Germinal center (tissue), 1 donor: ENCODE measurements around the gene FYCO1.

Source experiments
- DNase-seq: peaks from one replicate; pipeline ENCODE4 v3.0.0; 2012; ENCODE audit warnings: mixed read lengths, low spot score

FYCO1 gene

DNA sequence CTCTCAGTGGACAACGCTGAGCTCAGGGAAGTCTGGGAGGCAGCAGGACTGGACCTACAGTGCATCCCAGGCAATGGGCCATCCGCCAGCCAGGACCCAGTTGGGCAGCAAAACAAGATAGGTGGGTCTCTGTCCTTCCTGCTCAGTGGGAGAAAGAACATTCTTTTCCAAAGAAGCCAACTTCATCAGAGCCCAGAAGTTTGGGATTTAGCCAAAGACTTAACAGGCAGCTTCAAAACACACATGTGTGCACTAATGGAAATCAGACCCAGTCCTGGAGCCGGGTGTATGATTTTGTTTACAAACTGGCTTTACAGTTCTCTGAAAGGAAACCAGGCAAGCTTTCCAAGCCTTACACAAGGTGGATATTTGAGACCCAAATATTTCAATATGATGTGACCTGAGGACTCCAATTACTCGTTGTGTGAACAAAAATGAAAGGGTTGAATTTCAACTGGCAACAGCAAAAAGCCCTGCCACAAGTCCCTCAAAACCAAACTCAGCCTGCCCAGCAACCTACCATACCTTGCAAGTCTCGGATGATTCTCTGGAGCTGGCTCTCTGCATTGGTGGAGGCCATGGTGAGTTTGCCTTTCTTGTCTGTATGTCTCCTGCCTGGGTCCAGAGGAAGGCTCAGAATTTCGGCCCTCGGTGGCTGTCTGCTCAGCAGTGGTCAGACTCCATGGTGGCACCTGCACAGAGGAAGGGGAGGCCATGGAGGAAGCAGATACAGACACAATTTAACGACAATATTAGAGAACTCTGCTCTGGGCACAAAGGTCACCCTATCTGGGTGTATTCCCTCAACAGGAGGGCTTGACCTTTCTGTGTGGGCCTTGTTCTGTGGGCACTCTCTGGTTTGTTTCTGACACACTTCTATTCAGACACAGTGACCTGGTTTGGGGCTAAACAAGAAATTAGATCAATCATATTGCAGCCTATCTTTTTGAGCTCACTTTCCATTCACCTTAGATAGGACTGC lies 11.0 kb downstream of the FYCO1 start:
- DNase-seq = no peak

DNA sequence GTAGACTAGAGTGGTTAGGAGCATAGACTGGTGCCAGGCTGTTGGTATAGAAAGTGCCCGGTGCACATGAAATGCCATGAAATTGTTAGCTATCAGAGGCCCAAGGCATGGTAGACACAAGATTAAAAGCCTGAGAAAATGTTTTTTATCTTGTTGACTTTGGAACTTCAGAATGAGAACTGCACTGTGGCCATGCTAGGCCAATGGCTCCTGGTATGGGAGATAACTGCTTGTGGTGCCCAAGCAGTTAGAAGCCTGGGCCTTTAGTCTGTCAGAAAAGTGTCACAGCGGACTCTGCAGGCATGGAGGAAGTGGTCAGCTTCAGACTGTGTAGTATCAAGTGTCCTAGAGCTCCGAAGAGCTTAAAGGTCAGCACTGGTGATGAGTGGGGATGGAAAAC lies 11.9 kb downstream of the FYCO1 start:
- no peak for DNase-seq

DNA sequence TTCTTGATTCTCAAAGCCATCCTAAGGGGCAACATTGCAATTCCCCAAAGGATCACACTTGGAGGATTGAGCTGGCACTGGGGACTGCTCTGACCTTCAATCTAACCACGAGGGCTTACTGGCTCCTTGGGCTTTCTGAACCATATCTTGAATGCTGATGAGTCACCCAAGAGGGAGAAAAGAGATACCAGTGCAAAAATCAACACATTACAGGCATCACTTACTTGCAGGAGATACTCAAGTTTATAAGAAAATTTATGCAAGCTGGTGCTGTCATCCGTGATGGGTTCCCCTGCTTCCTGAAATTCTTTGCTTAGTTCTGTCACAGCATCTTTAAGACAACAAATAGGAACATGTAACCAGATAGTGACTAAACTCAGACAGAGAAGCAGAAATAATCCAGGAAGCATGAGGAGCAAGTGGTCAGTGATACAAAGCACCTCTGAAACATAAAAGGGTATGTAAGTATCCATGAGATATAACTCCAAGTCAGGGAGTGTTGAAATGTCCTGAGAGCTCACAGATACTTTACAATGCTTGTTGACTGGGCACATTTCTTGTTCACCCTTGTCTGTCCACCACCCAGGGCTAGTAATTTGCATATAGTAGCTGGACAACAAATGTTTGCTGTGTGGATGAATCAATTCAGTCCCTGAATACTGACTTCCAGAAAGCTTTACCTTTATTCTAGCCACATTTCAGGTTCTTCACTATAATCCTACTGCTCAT lies 14.1 kb downstream of the FYCO1 start:
- DNase-seq = no peak

DNA sequence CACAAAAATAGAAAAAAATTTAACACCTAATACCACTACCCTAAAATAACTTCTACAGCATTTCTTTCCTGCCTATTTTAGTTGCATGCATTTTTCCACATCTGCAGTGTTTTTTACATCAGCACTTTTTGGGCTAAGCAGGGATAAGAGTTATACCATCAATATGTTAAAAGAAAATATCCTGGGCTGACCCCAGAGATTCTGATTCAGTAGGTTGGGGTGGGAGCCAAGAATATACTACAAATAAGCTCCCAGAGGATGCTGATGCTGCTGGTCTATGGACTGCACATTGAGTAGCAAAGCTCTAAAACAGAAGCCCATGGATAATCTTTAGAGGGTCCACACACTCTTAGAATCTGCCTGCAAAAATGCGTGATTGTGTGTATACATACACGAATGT lies 14.8 kb downstream of the FYCO1 start:
- DNase-seq = no peak

DNA sequence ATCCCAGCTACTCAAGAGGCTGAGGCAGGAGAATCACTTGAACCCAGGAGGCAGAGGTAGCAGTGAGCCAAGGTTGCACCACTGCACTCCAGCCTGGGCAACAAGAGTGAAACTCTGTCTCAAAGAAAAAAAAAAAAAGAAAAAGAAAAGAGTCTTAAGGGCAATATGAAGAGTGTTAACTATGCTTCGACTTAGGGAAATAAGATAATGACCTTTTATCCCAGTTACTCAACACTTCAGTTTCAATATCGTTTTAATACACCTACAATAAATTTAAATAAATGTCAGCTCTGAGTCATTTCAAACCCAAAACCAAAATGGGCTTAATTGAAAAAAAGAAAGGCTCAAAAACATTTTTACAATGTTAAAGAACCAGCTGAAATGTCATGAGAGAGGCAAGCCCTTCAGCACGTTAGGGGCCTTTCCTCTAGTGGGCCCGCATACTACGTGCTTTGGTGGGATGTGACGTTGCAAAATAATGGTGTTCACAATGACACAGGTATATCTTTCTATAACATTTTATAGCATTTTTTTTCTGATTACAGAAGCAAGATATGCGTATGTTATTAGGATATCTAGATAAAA lies 15.3 kb downstream of the FYCO1 start:
- DNase-seq = no peak

DNA sequence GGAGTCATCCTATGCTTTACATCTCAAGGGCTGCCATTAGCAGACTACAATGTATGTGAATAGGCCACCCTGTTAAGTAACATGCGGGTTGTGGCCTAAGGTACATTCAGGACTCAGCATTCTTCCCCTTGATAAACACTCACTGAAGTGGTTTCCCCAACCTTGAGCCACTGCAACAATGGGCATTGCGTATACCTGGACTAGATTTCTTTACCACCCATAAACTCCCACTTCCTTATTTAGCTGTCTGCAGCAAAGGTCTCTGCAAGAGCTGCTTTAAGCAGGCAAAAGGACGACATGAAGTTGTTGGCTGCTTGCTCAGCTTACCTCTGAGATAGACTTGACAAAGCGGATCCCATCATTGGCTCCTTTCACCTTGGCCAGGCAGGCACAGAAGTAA lies 16.2 kb downstream of the FYCO1 start:
- no peak for DNase-seq

DNA sequence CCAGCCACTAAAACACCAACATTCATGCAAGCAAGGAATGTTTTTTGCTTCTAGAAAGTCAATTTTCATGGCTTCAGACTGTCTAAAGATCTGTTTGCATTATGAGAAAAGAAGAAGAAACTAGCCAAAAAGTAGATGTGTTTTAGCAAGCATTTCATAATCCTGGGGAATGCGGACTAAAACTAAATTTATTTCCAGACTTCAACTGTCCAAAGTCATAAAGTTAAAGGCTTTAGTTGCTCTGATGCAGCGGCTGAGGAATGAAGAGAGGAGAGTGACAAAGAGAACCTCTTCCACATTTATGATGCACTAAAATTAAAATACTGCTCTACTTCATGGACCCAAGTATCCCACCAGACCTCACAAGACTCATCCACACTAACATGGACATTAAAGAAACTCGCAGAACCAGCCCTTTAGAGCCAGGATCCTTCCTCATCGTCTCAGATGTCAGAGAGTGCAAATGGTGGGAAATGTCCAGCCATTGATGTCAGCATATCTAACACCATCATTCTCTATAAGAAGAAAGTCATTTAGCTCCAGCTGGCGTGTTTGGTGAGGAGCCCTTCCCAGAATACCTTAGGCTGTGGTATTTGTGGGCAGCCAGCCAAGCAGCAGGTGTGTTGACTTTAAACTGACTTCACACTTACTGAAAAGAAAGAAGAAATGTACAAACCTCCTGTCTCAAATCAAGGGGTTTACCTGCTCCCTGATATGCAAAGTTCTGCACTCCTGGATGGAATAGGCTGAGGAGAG lies 17.4 kb downstream of the FYCO1 start:
- no peak for DNase-seq

DNA sequence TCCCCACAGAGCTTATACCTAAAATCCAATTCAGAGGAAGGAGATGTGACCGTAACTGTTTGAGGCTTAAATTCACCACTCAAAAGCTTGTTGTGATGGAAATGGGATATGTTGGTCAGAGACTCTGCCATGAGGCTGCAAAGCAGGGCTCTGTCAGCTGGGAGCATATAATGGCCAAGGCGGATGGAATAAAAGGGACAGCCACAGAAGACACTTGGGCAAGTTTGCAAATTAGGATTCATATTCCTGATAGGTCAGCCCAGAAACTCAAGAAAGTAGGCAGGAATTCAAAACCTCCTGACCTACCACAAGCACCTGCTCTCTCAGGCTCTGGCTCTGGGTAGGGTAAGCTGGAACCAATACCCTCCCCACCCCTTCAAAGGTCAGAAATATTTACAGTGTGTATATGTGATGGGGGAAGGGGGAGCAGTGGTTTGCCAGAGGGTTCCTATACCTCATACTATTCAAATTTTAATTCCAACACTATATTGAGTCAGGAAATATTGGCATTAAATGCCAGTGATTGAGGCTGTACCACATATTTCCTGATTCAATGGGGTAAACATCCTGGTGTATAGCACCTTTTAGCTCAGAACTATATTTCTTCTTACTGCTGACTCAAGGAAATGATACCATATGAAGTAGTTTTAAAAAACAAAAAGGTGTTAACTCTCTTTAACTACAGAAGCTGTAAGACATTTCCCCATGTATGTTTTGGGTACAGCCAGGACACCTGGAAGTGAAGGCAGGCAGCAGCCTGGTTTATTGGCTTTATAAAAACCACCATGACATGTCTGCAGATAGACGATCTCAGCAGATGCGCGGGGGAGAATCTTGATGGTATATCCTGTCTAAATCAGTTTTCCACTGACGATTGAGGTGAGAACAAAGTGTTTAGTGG lies 19.2 kb downstream of the FYCO1 start:
- DNase-seq = no peak

DNA sequence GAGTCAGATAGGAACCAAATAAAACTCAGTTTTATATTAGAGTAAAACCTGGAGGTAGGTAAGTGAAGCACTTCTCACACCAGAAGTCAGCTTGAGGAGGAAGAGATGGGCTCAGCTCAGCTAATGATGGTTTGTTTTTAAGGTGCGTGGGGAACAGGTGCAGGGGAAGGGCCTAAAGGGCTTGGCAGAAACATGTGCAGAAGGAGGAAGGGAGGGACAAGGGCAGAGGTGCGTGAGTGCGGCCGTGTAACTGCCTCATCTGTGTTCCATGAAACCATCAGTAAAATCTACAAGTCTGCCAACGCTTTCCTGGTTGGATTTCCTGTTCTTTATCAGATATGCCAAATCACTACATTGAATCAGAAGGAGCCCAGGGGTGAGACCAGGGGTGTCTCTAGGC lies 19.9 kb downstream of the FYCO1 start:
- no peak for DNase-seq

DNA sequence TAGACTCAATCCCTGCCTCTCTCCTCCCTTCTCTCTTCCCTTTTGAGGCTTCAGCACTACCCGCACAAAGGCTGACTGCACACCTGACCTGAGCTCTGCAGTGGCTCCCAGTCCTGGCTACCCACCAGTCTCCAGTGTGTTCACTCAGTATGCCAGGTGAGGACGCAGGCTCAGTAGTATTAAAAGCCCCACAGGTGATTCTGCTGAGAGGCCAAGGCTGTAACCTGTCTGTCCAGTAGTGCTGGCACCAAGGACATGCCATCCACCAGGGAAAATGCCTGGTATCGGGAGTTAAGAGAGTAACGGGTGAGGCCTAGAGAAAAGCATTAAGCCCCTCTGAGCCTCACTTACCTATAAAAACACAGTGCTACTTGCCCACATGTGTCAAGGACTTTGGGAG lies 20.9 kb downstream of the FYCO1 start:
- no peak for DNase-seq

DNA sequence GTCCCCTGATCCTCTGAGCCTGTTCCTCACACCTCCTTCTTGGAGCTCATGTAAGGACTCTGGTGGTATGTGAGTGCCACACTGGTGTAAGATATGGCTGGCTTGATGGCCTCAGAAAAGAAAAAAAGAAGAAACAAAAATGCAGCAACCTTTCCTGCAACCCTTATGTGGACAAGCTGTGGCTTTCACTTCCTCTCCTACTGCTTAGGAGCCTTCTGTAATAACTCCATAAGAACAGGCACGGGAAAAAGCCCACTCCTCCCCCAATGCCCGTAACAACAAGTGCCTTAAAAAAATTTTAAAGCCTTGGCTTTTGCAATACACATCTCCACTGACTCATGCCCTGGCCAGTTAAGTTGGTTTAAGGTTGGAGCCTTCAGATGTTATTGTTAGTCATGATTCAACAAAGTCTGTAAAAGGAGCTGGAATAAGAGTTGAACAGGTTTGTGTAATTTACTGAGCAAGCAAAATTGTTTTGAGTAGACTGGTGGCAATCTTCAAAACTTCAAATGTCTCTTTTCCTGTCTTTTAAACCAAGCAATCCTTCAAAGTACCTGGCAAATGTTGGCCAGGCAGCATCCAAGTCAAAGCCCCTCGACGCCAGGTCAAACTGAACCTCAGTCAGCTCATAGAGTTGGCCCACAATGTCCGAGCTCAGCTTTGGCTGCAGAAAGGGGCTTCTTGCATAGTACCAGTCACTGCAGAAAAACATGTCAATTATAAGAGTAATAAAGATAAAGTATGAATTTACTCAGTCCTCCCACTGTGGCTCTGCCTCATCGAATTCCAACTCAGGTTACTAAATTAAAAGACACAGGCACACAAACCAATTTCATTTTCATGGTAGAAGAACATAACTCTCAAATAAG lies 22.9 kb downstream of the FYCO1 start:
- DNase-seq = no peak

DNA sequence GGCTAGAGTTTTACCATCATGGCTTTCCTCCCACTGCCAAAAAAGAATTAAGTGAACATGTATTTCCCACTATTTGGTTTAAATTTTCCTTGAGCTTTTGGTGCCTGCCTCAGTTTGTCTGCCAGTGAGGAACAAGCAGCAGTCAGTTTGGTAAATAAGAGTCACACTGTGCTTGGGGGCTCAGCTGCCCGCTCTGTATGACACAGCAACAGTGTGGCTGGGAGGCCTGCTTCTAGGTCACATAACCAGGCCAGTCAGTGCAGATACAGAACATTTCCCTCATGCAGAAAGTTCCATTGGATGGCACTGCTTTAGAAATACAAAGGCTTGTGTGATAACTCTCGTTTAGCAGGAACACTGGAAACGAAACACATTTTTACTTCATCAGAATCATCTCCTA lies 25.7 kb downstream of the FYCO1 start:
- DNase-seq = no peak

DNA sequence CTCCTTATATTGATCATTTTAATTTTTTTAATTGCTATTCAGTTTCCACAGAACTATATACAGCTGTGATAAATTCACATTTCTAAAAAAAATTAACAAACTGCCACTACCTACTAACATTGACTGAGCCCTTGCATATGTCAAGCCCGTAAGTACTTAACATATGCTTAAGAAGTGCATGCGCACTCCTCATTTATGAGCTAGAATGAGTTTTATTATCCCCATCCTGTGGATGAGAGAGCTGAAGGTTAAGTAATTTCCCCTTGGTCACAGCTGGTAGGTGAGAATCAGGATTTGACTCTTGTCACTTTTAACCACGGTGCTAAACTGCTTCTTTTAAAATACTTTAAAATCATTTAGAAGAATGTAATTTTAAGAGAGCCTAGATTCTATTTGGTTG lies 26.5 kb downstream of the FYCO1 start:
- DNase-seq = no peak

DNA sequence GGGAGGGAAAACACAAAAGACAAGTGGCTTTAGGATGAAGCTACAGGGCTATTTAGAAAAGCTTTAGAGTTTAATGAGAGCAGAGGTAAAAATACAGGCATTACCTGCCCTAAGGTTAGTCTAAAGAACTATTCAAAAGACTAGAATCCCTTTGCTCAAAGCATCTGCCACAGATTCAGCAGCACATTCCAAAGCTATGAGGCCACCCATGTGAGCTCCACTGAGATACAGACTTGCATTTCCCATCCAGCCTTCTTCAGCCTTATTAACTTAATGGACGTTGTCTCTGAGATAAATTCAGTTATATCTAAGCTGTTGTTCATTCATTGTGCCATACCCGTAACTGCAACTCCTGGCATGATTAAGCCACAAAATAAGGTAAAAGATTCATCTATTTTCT lies 26.9 kb downstream of the FYCO1 start:
- DNase-seq = no peak

DNA sequence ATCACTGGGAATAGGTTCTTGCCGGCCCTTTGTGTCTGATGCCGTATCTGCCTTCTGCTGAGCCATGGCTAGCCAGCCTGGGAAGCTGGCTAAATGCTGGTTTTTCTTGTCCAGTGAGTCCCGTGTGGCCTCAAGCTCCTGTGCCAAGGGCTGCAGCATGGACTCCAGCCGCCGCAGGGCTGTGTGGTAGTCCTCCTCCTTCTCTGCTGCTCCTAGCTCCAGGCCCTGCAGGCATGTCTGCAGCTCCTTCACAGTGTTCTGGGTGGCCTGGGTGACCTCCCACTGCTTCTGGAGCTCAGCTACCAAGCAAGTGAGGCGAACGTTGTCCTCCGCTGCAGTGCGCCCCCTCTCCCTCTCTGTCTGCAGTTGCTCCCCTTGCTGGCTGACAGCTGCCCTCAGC lies 27.5 kb downstream of the FYCO1 start:
- no peak for DNase-seq

DNA sequence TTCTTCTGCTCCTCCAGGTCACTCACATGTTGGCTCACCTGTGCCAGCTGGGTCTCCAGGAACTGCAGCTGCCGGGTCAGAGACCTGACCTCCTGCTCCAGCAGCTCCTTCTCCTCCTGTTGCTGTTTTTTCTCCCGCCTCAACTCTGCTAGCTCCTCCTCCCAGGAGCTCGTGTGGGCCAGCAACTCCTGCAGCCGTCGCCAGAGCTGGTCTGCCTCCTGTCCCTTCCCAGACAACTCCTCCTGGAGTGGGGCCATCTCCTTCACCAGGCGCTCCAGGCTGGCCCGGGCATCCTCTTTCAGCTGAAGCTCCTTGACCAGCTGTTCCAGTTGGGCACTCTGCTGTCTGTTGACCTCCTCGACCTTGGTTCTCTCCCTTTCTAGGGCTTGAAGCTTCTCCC lies 27.9 kb downstream of the FYCO1 start:
- no peak for DNase-seq

DNA sequence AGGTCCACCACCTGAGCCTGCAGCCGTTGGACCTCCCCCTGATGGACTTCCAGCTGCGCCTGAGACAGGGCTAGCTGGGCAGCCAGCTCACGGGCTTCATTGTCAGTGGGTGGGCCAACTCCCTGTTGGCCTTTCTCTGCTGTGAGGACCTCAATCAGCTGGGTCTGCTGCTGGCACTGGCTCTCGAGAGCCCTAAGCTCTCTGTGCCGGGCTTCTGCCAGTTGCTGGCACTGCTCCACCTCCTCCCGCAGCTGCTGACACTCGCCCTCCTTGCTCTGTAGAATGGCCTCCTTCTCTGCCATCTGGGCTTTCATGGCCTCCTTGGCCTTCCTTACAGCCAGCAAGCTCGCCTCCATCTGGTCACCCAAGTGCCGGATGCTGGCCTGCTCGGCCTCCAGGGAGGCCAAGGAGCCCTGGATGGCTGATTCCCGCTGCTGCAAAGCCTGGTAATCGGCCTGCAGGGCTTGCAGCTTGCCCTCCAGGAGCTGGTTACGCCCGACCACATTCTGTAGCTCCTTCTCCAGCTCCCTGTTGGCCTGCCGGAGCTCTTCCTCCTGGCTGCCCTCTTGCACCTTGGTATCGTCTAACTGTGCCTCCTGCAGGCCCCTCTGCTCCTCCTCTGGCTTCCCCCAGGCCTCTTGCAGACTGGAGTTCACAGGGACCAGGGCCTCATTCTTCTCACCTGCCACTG lies 28.5 kb downstream of the FYCO1 start:
- DNase-seq = no peak

DNA sequence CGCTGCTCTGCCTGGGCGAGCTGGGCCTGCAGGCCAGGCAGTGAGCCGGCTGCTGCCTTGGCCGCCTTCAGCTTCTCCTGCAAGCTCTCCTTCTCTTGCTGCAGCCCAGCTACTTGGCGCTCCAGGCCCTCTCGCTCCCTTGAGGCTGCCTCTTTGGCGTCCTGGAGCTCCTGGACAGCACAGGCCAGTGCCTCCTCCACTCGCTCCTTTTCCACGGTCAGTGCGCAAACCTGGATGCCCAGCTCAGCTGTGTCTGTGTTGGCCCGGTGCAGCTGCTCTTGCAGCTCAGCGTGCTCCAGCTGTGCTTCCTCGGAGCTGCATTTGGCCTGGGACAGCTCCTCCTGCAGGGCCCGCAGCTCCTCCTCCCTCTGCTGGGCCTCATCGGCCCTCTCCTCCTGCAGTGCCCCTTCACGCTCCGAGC lies 29.2 kb downstream of the FYCO1 start:
- DNase-seq = no peak

DNA sequence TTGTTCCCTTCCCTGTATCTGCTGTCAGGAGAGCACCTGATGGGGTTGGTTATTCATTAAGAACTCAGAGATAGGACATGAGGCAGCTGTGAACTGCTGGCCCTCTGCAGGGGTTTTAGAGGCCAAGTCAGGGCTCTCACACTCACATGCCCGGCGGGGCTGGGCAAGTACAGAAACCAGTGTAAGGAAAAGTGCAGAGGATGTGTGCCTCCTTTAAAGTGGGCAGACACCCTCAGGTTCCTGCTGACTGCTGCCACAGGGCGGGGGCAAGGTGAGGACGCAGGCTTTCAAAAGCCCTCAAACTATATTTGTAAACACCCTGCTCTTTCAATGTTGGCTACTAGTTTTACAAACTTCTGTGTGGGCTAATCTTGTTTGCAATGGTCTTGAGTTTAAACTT lies 30.0 kb downstream of the FYCO1 start:
- no peak for DNase-seq

DNA sequence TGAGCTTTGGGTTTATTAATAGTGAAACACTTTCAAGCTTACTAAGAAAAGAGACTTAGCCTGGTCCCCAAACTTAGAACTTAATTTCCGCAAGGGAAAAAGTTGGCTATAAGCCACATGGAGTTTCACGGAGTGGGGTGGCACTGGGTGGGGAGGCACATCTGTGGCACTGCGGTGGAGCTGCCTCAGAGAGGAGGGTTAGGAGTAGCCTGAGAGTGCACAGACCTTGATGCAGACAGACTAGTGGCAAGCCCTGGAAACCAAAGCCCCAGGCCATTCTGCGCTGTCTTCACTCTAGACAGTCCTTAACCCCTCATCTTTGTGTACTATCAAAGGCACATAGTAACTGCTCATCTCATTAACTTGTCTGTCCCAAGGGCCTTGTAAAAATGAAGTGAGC lies 30.4 kb downstream of the FYCO1 start:
- no peak for DNase-seq
